Mucosa of stomach (tissue), 1 donor: ENCODE results near the gene CTU1.

Experiments
- H3K27me3 ChIP-seq: one replicate; pipeline ENCODE4 v1.7.0; 2013; ENCODE audit warnings: mild to moderate bottlenecking, low read length; ENCODE audit not compliant: control insufficient read depth, insufficient read depth
- H3K36me3 ChIP-seq: one replicate; pipeline ENCODE4 v1.7.0; 2013; ENCODE audit warnings: low read length; ENCODE audit not compliant: control insufficient read depth, insufficient read depth
- H3K4me1 ChIP-seq: one replicate; pipeline ENCODE4 v1.7.0; 2013; ENCODE audit warnings: mild to moderate bottlenecking, low read length; ENCODE audit not compliant: control insufficient read depth, insufficient read depth
- H3K4me3 ChIP-seq: one replicate; pipeline ENCODE4 v1.7.0; 2013; ENCODE audit warnings: low read length
- H3K9ac ChIP-seq: one replicate; pipeline ENCODE4 v1.7.0; 2013; ENCODE audit warnings: mild to moderate bottlenecking, low read length, moderate library complexity
- H3K9me3 ChIP-seq: one replicate; pipeline ENCODE4 v1.7.0; 2013; ENCODE audit warnings: mild to moderate bottlenecking, low read length, moderate library complexity; ENCODE audit not compliant: control insufficient read depth
- donor health status: Pancreatic carcinoma.

Gene CTU1

DNA sequence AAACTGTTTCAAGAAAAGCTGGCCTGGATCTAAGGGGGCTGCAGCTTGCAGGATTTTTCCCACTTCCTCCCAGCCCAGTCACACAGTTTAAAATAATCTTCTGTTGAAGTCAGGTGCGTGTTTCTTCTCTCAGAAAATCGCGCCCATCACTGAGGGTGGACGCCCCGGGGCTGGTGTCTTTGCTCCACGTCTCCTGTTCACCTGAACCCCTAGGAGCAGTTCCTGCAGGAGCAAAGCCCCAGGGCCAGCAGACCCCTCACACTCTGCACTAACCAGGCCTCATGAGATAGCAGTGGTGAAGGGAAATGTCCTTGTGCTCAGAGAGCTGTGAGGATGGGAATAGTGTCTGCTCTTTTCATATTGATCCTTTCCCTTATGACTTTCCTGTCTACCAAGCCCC lies 33.0 kb upstream of the CTU1 start:
- Histone ChIP-seq H3K36me3 (no peaks in the 10 kb centered on the region), H3K27me3 (peaks cover 6% of the 10 kb centered on the region), H3K4me3 (no peak overlapping the region), H3K4me1 (no peaks in the 10 kb centered on the region), H3K9me3 (no peaks in the 10 kb centered on the region), H3K9ac (no peak overlapping the region)

DNA sequence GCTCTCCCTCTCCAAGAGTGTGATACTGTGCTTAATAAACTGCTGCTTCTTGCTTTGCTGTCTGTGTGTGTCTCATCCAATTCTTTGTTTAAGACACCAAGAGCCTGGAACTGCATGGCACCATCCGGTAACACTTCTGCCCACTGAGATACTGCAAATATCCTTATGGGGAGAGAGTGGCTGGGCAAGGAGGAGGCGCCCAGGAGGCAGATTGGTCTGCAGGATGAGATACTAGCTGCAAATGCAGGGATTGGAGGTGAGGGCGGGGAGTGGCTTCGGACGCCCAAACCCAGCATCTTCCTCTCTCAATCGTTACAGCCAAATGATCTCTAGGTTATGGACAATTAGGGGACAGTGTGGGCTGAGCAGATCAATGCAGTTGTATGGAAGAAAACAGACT lies 32.2 kb upstream of the CTU1 start:
- H3K4me3 ChIP-seq: no peak overlapping the region
- no peak overlapping the region for H3K9ac ChIP-seq
- no peaks in the 10 kb centered on the region for H3K9me3 ChIP-seq
- H3K36me3 ChIP-seq: no peaks in the 10 kb centered on the region
- H3K4me1 ChIP-seq: no peaks in the 10 kb centered on the region
- H3K27me3 ChIP-seq: peaks cover 6% of the 10 kb centered on the region

DNA sequence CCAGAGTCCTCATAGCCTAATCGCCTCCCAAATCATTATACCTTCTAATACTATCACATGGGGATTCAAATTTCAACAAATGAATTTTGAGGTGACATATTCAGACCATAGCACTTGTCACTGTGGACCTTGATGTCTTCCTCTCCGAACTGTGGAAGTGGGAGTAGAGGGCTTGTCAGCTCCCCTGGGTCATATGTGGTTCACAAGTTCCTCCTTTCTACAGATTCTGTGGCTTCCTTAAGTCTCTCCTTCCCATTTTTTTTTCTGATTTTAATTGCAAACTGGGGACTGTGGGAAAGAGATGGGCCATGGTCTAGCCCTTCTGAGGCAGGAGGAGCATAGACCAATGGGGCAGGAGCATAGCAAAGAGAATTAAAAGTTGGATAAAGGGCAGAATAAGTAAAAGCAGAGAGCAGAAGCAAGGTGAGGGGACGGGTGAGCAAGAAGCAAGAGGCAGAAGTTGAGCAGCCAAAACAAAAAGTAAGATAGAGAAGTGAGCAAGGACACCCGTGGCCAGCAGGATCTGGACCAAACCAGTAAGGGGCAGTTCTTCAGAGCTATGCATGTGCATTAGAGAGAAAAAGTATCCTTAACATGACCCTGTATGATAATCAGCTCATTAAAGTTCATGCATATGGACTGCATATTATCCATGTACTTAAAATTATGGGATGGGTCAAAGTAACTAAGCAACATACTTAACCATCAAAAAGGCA lies 31.2 kb upstream of the CTU1 start:
- Histone ChIP-seq H3K9ac (no peak overlapping the region), H3K4me1 (no peaks in the 10 kb centered on the region), H3K27me3 (peaks cover 6% of the 10 kb centered on the region), H3K36me3 (no peaks in the 10 kb centered on the region), H3K4me3 (no peak overlapping the region), H3K9me3 (no peaks in the 10 kb centered on the region)

DNA sequence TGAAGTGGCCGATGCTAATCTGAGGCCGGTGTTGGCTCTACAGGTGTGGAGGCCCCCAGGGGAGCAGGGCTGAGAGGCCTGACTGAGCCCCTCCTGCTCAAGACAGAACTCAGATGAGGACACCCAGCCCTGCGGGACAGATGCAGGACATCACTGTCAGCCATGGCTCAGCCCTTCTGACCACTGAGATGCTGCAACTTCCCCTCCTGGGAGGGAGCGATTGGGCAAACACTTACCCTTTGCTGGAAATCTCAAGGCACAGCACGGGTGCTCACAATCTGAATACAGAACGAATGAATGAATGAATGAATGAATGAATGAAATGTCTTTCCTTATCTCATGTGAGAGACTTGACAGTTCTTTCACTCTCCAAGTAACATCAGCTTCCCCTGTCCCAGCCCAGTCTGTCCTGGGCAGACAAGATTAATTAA lies 30.4 kb upstream of the CTU1 start:
- H3K9ac ChIP-seq: no peak overlapping the region
- H3K9me3 ChIP-seq: no peaks in the 10 kb centered on the region
- H3K27me3 ChIP-seq: peaks cover 6% of the 10 kb centered on the region
- no peaks in the 10 kb centered on the region for H3K4me1 ChIP-seq
- no peaks in the 10 kb centered on the region for H3K36me3 ChIP-seq
- no peak overlapping the region for H3K4me3 ChIP-seq

DNA sequence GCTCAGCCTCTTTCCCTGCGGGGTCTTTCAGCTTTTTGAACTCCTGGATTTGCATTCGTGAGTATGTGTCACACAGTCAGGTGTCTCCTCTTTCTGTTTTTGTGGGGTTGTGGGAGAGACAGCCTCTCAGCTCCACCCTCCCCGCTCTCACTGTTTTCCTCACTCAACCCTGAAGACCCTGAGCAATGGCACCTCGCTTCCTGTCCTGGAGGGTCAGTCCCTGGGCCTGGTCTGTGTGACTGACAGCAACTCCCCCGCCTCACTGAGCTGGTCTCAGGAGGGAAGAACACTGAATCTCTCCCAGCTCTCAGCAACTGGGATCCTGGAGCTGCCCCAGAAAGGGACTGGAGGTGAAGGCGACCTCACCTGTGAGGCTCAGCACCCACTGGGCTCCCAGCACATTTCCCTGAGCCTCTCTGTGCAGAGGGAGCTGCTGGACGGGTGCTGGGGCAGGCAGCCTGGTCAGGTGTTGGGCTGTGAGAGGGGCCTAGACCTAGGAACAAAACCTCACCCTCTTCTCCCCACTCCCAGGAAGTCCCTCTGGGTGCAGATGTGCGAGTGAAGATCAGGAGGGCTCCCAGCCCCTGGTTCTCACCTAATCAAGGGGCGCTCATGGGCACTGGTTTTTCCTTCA lies 29.7 kb upstream of the CTU1 start:
- H3K4me3 ChIP-seq: no peak overlapping the region

DNA sequence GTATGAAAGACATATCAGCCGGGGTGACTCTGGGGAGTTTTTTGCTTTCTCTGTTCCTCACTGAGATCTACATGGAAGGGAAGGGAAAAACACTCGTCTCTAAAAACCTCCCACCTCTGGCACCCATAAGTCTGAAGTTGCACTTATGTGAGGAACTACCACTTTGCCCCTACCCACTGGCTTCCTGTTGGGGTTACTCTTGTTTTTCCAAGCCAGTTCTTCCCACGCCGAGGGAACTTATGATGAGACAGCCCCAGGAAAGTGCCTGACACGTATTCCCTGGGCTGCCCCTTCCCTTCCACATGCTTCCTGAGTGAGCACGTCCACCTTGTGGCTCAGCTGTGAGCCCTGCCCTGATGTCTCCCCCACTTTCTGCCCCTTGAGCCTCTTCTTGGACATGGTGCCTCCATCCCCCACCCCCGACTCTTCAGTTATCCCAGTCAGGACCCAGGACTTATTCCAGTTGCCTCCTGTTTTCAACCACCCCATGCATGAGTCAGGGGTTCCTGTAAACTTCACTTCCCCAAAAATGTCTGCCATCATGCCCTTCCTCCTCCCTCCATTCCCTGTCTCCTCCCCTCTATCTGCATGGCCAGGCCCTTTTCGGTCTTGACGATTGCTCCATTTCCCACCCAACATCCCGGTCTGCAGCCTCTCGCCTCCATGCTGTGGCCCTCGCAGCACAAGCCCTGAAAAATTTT lies 28.8 kb upstream of the CTU1 start:
- Histone ChIP-seq H3K9me3 (no peaks in the 10 kb centered on the region), H3K4me3 (no peak overlapping the region), H3K27me3 (peaks cover 6% of the 10 kb centered on the region), H3K4me1 (no peaks in the 10 kb centered on the region), H3K9ac (no peak overlapping the region), H3K36me3 (no peaks in the 10 kb centered on the region)

More for the DNA sequence above, 29.7 kb upstream of the CTU1 start:
- Histone ChIP-seq H3K27me3 (peaks cover 6% of the 10 kb centered on the region), H3K9me3 (no peaks in the 10 kb centered on the region), H3K4me1 (no peaks in the 10 kb centered on the region), H3K9ac (no peak overlapping the region), H3K36me3 (no peaks in the 10 kb centered on the region)

DNA sequence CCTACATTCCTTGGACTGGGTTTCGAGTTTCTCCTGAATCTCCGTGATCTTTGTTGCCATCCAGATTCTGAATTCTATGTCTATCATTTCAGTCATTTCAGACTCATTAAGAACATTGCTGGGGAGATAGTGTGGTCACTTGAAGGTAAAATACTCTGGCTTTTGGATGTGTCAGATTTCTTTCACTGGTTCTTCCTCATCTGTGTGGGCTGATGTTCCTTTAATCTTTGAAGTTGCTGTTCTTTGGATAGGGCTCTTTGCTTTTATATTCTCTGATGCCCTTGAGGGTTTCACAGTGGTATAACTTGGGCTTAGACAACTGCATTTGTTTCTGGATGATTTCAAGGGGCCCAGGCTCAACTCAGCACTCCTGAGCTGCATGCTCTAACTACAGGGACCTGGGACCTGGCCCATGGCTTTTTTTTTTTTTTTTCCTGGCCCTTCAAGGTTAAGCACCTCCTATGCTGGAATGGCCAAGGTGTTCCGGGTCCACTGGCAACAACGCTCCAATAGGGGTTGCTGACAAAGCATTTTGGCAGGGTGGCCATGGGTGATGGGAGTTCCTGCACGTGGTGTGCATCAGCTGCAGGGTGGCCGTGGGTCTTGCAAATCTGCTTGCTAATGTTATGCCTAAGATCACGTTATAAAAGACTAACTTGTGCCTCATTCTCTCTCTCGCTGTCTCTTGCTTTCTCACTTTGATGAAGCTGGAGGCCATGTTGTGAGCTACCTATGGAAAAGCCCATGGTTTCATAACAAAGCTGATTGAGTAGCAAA lies 28.0 kb upstream of the CTU1 start:
- H3K27me3 ChIP-seq: peaks cover 3% of the 10 kb centered on the region
- no peaks in the 10 kb centered on the region for H3K9me3 ChIP-seq
- H3K9ac ChIP-seq: no peak overlapping the region
- no peaks in the 10 kb centered on the region for H3K36me3 ChIP-seq
- H3K4me3 ChIP-seq: no peak overlapping the region
- H3K4me1 ChIP-seq: no peaks in the 10 kb centered on the region

DNA sequence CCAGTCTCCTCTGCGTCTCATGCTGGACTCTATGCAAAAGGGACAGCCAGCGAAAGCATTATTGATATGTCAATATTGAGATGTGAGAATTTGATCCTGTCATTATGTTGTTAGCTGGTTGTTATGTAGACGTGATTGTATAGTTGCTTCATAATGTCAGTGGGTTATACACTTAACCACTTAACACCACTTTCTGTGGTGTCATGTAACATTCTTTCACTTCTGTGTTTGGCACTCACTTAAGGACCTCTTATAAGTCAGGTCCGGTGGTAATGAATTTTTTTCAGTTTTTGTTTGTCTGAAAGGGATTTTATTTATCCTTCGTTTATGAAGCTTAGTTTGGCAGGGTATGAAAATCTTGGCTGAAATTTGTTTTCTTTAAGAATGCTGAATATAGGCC lies 26.8 kb upstream of the CTU1 start:
- H3K27me3 ChIP-seq: peaks cover 3% of the 10 kb centered on the region
- no peaks in the 10 kb centered on the region for H3K4me1 ChIP-seq

DNA sequence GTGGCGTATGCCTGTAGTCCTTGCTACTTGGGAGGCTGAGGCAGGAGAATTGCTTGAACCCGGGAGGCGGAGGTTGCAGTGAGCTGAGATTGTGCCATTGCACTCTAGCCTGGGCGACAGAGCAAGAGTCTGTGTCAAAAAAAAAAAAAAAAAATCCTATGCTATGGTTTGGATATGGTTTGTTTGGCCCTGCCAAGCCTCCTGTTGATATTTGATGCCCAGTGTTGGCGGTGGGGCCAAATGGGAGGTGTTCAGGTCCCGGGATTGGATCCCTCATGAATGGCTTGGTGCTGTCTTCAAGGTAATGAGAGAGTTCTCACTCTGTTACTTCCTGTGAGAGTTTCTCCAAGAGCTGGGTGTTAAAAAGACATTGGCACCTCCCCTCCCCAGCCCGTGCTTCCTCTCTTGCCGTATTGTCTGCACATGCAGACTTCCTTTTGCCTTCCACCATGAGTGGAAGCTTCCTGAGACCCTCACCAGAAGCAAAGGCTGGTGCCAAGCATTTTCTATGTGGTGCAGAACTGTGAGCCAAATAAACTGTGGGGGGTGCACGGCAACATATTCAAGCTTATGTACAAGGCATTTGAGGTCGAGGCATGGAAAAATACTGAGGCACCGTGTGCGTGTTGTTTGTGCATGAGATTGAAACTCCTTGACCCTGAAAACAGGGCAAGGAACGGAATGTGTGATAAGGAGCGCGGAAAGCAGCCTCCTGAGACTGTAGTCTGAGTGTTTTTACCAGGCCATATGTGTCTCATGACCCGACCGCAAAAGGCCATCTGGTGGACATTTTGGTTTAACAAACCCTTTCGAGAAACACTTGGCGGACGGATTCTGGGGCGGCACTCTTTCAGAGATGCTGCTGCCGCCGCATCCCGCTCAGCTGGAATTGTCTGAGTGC lies 23.8 kb upstream of the CTU1 start:
- no peaks in the 10 kb centered on the region for H3K36me3 ChIP-seq
- no peak overlapping the region for H3K4me3 ChIP-seq
- no peaks in the 10 kb centered on the region for H3K4me1 ChIP-seq
- no peaks in the 10 kb centered on the region for H3K9me3 ChIP-seq
- H3K9ac ChIP-seq: no peak overlapping the region
- peaks cover 5% of the 10 kb centered on the region for H3K27me3 ChIP-seq

More for the DNA sequence above, 26.8 kb upstream of the CTU1 start:
- no peaks in the 10 kb centered on the region for H3K9me3 ChIP-seq
- no peak overlapping the region for H3K4me3 ChIP-seq
- H3K9ac ChIP-seq: no peak overlapping the region
- H3K36me3 ChIP-seq: no peaks in the 10 kb centered on the region

DNA sequence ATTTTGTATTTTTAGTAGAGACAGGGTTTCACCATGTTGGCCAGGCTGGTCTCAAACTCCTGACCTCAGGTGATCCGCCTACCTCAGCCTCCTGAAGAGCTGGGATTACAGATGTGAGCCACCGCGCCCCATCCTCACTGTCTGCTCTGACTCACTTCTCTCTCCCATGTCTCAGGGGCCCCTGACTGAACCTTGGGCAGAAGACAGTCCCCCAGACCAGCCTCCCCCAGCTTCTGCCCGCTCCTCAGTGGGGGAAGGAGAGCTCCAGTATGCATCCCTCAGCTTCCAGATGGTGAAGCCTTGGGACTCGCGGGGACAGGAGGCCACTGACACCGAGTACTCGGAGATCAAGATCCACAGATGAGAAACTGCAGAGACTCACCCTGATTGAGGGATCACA lies 21.5 kb upstream of the CTU1 start:
- no peaks in the 10 kb centered on the region for H3K4me1 ChIP-seq
- H3K27me3 ChIP-seq: peaks cover 5% of the 10 kb centered on the region
- no peak overlapping the region for H3K4me3 ChIP-seq
- no peaks in the 10 kb centered on the region for H3K9me3 ChIP-seq
- H3K9ac ChIP-seq: no peak overlapping the region
- no peaks in the 10 kb centered on the region for H3K36me3 ChIP-seq

DNA sequence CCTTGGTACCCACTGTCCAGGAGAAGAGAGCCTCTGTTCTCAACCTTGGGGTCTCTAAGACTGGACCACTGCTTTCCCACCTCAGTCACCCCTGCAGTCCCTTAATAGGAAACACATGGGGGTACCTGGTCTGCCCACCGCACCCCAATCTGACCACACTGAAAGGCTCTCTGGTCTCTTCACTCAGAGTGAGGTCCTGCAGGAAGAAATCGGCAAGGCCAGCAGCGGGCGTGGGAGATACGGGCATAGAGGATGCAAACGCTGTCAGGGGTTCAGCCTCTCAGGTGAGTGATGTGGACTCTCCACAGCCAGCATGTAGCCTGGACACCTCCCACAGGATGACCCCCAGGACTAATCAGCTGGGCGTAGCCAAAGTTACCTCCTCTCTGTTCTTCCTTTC lies 20.0 kb upstream of the CTU1 start:
- Histone ChIP-seq H3K4me1 (peaks cover 5% of the 10 kb centered on the region), H3K9ac (no peak overlapping the region), H3K27me3 (peaks cover 8% of the 10 kb centered on the region), H3K9me3 (no peaks in the 10 kb centered on the region), H3K4me3 (no peak overlapping the region), H3K36me3 (no peaks in the 10 kb centered on the region)
